HEK293 (cell line): Measurements from ENCODE around the gene ATP1A3.

Experiments used
- CTCF ChIA-PET: fragments of 350-600 bp; formaldehyde crosslinking; extraction: SDS; loops from one replicate; lab custom pipeline; 2021; ENCODE audit warnings: antibody characterized with exemption; lab: Yijun Ruan, JAX
- POLR2A ChIA-PET: fragments of 300-600 bp; formaldehyde crosslinking; extraction: SDS; loops from one replicate; lab custom pipeline; 2020; ENCODE audit warnings: antibody characterized with exemption, inconsistent platforms; lab: Yijun Ruan, JAX
- H3K27ac ChIP-seq: fragments of 200-500 bp; sonication (Bioruptor generic); 2 replicates; pipeline ENCODE4 v1.5.1; 2014; ENCODE audit warnings: low read depth, low read length, control low read depth, inconsistent platforms; ENCODE audit errors: extremely low read depth
- H3K36me3 ChIP-seq, 2 experiments: fragments of 200-500 bp in 1 of 2; sonication (Bioruptor generic) in 1 of 2; 1 replicate in 1 of 2; 2 replicates in 1 of 2; pipeline ENCODE4 v1.5.1; 2014 to 2017; ENCODE audit warnings: inconsistent platforms in 2 of 2, low read length in 2 of 2; ENCODE audit not compliant: control insufficient read depth in 2 of 2, insufficient read depth in 1 of 2
- H3K4me1 ChIP-seq: fragments of 200-500 bp; sonication (Bioruptor generic); 2 replicates; pipeline ENCODE4 v1.5.1; 2014; ENCODE audit warnings: mild to moderate bottlenecking, low read length, inconsistent platforms; ENCODE audit not compliant: control insufficient read depth, insufficient read depth
- H3K4me3 ChIP-seq: 2 replicates; pipeline ENCODE4 v1.5.1; 2011; ENCODE audit warnings: low read depth, mild to moderate bottlenecking, control low read depth, low read length, moderate library complexity
- H3K9me3 ChIP-seq: fragments of 200-500 bp; sonication (Bioruptor generic); 2 replicates; pipeline ENCODE4 v1.5.1; 2014; ENCODE audit warnings: low read depth, low read length, inconsistent platforms; ENCODE audit not compliant: control insufficient read depth, insufficient read depth
- CTCF ChIP-seq: fragments of 450-650 bp; formaldehyde crosslinking; IDR thresholded peaks from 2 replicates; pipeline ENCODE4 v1.5.1; 2016; ENCODE audit warnings: missing biosample characterization, missing genetic modification characterization
- GLIS2 ChIP-seq: fragments of 450-650 bp; formaldehyde crosslinking; IDR thresholded peaks from 2 replicates; pipeline ENCODE4 v1.5.1; 2016; ENCODE audit warnings: missing biosample characterization, missing genetic modification characterization
- IKZF3 ChIP-seq: fragments of 450-650 bp; IDR thresholded peaks from 2 replicates; pipeline ENCODE4 v1.5.0; 2018; ENCODE audit warnings: missing biosample characterization, mild to moderate bottlenecking, missing genetic modification characterization, moderate library complexity
- KLF1 ChIP-seq: fragments of 450-650 bp; formaldehyde crosslinking; IDR thresholded peaks from 2 replicates; pipeline ENCODE4 v1.5.1; 2016; ENCODE audit warnings: missing biosample characterization, missing genetic modification characterization
- MZF1 ChIP-seq: fragments of 450-650 bp; formaldehyde crosslinking; IDR thresholded peaks from 2 replicates; pipeline ENCODE4 v1.5.1; 2017; ENCODE audit warnings: missing biosample characterization, missing genetic modification characterization, borderline replicate concordance
- SP3 ChIP-seq: fragments of 450-650 bp; formaldehyde crosslinking; IDR thresholded peaks from 2 replicates; pipeline ENCODE4 v1.5.1; 2016; ENCODE audit warnings: missing biosample characterization, missing genetic modification characterization
- SP7 ChIP-seq: fragments of 450-650 bp; formaldehyde crosslinking; IDR thresholded peaks from 2 replicates; pipeline ENCODE4 v1.5.1; 2016; ENCODE audit warnings: missing biosample characterization, missing genetic modification characterization
- ZBTB10 ChIP-seq: fragments of 450-650 bp; formaldehyde crosslinking; IDR thresholded peaks from 2 replicates; pipeline ENCODE4 v1.5.1; 2016; ENCODE audit warnings: missing biosample characterization, missing genetic modification characterization
- ZBTB11 ChIP-seq: fragments of 450-650 bp; formaldehyde crosslinking; conservative IDR thresholded peaks from 2 replicates; pipeline ENCODE4 v1.5.1; 2016; ENCODE audit warnings: low read depth, missing biosample characterization, missing genetic modification characterization
- ZBTB20 ChIP-seq: fragments of 450-650 bp; formaldehyde crosslinking; IDR thresholded peaks from 2 replicates; pipeline ENCODE4 v1.5.1; 2016; ENCODE audit warnings: missing biosample characterization, missing genetic modification characterization
- ZFP3 ChIP-seq: fragments of 450-650 bp; formaldehyde crosslinking; IDR thresholded peaks from 2 replicates; pipeline ENCODE4 v1.5.1; 2016; ENCODE audit warnings: low read depth, missing biosample characterization, missing genetic modification characterization
- ZNF155 ChIP-seq: fragments of 450-650 bp; formaldehyde crosslinking; IDR thresholded peaks from 2 replicates; pipeline ENCODE4 v1.5.1; 2016; ENCODE audit warnings: missing biosample characterization, missing genetic modification characterization
- ZNF19 ChIP-seq: fragments of 450-650 bp; formaldehyde crosslinking; IDR thresholded peaks from 2 replicates; pipeline ENCODE4; 2016; ENCODE audit warnings: missing biosample characterization, missing genetic modification characterization, low read depth
- ZNF24 ChIP-seq: fragments of 450-650 bp; formaldehyde crosslinking; IDR thresholded peaks from 2 replicates; pipeline ENCODE4 v1.5.1; 2016; ENCODE audit warnings: missing biosample characterization, missing genetic modification characterization
- ZNF391 ChIP-seq: fragments of 450-650 bp; formaldehyde crosslinking; IDR thresholded peaks from 2 replicates; pipeline ENCODE4 v1.5.1; 2016; ENCODE audit warnings: low read depth, missing biosample characterization, missing genetic modification characterization, borderline replicate concordance
- ZNF514 ChIP-seq: fragments of 450-650 bp; formaldehyde crosslinking; IDR thresholded peaks from 2 replicates; pipeline ENCODE4 v1.5.1; 2016; ENCODE audit warnings: missing biosample characterization, missing genetic modification characterization
- ZNF518A ChIP-seq: fragments of 450-650 bp; formaldehyde crosslinking; conservative IDR thresholded peaks from 2 replicates; pipeline ENCODE4 v1.5.1; 2016; ENCODE audit warnings: low read depth, missing biosample characterization, missing genetic modification characterization
- ZNF571 ChIP-seq: fragments of 450-650 bp; formaldehyde crosslinking; IDR thresholded peaks from 2 replicates; pipeline ENCODE4 v1.5.0; 2017; ENCODE audit warnings: missing biosample characterization, missing genetic modification characterization
- ZNF600 ChIP-seq: fragments of 450-650 bp; formaldehyde crosslinking; IDR thresholded peaks from 2 replicates; pipeline ENCODE4 v1.5.1; 2016; ENCODE audit warnings: missing biosample characterization, missing genetic modification characterization
- ZNF610 ChIP-seq: fragments of 450-650 bp; formaldehyde crosslinking; IDR thresholded peaks from 2 replicates; pipeline ENCODE4 v1.5.1; 2016; ENCODE audit warnings: missing biosample characterization, missing genetic modification characterization, borderline replicate concordance
- ZNF692 ChIP-seq: fragments of 450-650 bp; formaldehyde crosslinking; IDR thresholded peaks from 2 replicates; pipeline ENCODE4 v1.5.1; 2016; ENCODE audit warnings: missing biosample characterization, missing genetic modification characterization
- ZNF776 ChIP-seq: fragments of 450-650 bp; formaldehyde crosslinking; IDR thresholded peaks from 2 replicates; pipeline ENCODE4 v1.5.0; 2017; ENCODE audit warnings: missing biosample characterization, missing genetic modification characterization, borderline replicate concordance

The ATP1A3 gene

GRCh38 chr19:41951686-41952172, 42.3 kb downstream of the ATP1A3 start:
- CTCF ChIA-PET, result interaction anchor here (0.7 to 6.1 kb wide), 16 partner anchors 9 to 156 kb away, joined by 3 to 61 read pairs (median 4); partner anchors contain the start of gene ERFL
- peaks cover 15 to 18% of the 10 kb centered on the region in 2 experiments; a peak in 2 of 3 replicates for H3K36me3 ChIP-seq
- H3K4me3 ChIP-seq, result no peak overlapping the region
- no peaks in the 10 kb centered on the region for H3K4me1 ChIP-seq
- no peaks in the 10 kb centered on the region for H3K9me3 ChIP-seq
- H3K27ac ChIP-seq, result no peak overlapping the region
- POLR2A ChIA-PET, result interaction anchor here (2.0 to 3.3 kb wide), 2 partner anchors 79 to 92 kb away, joined by 6 to 17 read pairs; partner anchors contain the start of gene RPS19
- TF ChIP-seq ZNF155 (tag by site-specific recombination) (no peak), SP3 (tag by site-specific recombination) (peak; percentile 69), ZBTB20 (tag by site-specific recombination) (peak; percentile 30; the same call in 1 of the 2 replicates), GLIS2 (tag by site-specific recombination) (peak; percentile 83), ZNF518A (tag by site-specific recombination) (peak; percentile 20; the same call in 1 of the 2 replicates), ZNF600 (tag by site-specific recombination) (peak; percentile 80), ZNF692 (tag by site-specific recombination) (peak; percentile 70; the same call in 1 of the 2 replicates), IKZF3 (tag by site-specific recombination) (peak; percentile 73), SP7 (peak; percentile 64; the same call in 1 of the 2 replicates), ZBTB11 (peak; percentile 64), MZF1 (peak; percentile 14; the same call in 1 of the 2 replicates), ZBTB10 (tag by site-specific recombination) (peak; percentile 83), ZNF514 (tag by site-specific recombination) (no peak), ZNF571 (tag by site-specific recombination) (no peak), ZNF24 (tag by site-specific recombination) (no peak), CTCF (tag by site-specific recombination) (peak; percentile 95), ZNF776 (tag by site-specific recombination) (no peak), ZNF391 (tag by site-specific recombination) (peak; percentile 48; the same call in 1 of the 2 replicates), ZFP3 (tag by site-specific recombination) (no peak), ZNF19 (no peak), ZNF610 (no peak; the same call in 1 of the 2 replicates), KLF1 (tag by site-specific recombination) (peak; percentile 67)
